GM18858 (cell line): ENCODE measurements around the gene POLR2E.
"Not testable (repeated sequence)": the region's sequence is repeated elsewhere in the genome, so short reads cannot be mapped to it uniquely, and the experiment has no call there.

Experiments
- ATAC-seq: cut with Tn5 transposase; IDR thresholded peaks from one replicate; pipeline ENCODE4 v1.9.1; 2021; ENCODE audit not compliant: unreplicated experiment

Gene POLR2E

DNA sequence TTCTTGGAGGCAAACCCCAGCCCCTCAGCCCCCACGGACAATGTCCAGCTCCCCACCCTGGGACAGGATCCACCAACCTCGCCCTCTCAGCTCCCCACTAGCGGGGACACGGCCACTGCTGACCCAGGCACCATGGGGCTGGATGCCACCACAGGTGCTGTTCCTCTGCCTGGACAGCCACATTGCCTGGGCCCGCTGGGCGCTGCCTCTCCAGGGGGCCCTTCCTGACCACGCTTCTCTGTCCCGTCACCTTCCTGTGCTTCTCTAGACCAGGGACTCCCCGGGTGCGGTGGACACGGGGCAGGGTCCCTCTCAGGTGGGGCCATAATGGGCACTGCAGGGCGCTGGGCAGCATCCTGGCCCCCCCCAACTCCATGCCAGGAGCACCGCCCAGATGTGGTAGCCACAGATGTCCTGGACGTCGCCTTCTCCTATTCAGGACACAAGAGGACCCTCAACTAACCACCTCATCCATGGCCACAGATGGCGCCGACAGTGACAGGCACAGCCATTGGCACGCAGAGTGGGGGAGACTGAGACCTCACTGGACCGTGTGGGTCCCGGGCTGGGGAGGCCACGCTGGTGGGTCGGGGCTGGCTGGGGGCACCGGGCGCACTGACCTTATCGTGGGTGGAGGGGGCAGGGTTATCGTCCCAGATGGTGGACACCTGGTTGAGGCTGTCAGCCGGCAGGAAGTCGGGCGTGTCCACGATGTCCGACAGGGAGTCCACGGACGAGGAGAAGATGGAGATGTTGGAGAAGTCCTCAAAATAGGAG lies 32.0 kb upstream of the POLR2E start:
- ATAC-seq, result no peak

GRCh38 chr19:1125601-1126467 lies 30.7 kb upstream of the POLR2E start:
- no peak for ATAC-seq

DNA sequence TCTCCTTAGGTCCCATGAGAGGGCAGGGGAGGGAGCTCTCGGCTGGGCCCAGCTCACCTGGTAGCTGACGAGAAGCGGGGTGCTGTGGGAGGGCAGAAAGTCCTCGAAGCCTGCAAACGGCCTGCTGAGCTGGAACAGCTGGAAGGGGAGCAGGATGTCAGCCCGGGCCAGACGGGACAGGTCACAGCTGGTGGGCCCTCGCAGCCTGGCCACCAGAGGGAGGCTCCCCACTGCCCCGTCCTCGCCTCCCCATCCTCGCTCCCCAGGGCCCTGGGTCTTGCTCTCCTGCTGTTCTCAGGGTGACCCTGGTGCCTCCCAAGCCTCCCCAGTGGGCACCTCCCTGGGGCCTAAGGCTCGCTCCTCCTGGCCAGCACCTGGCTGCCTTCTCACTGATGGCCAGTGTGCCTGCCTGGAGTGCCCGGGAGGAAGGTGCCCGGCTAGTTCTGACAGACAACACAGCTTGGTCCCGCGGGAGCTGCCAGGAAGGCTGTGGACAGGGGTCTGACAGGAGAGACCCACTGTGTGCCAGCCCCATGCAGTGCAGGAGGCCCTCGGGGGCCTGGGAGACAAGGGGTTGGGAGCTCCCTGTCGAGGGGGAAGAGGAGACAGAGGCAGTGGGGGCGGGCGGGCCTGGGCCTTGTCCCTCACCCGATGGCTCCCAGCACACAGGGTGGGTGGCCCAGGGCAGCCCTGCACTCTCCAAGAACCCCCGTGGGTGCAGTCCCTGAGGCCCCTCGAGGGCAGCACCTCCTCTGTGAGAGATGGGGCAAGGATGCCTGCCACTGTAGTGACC lies 28.9 kb upstream of the POLR2E start:
- ATAC-seq, result no peak

DNA sequence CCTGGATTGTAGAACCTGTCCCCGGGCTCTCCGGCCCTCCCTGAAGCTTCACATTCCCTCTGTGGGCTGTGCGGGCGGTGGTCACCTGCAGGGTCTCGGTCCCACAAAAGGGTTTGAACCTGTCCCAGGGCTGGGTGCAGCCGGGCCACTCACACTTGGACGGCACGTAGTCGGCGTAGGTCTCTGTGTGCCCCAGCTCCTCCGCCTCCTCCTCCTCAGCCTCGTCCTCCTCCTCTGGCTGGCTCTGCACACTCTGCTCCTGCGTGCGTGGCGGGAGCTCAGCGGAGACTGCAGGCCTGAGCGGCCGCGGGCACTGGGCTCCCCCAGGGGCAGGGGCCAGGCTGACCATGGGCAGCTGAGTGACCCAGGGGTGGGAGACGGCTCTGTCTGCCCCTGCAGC lies 28.2 kb upstream of the POLR2E start:
- ATAC-seq, result no peak

GRCh38 chr19:1122972-1123363 lies 27.8 kb upstream of the POLR2E start:
- ATAC-seq, result no peak

DNA sequence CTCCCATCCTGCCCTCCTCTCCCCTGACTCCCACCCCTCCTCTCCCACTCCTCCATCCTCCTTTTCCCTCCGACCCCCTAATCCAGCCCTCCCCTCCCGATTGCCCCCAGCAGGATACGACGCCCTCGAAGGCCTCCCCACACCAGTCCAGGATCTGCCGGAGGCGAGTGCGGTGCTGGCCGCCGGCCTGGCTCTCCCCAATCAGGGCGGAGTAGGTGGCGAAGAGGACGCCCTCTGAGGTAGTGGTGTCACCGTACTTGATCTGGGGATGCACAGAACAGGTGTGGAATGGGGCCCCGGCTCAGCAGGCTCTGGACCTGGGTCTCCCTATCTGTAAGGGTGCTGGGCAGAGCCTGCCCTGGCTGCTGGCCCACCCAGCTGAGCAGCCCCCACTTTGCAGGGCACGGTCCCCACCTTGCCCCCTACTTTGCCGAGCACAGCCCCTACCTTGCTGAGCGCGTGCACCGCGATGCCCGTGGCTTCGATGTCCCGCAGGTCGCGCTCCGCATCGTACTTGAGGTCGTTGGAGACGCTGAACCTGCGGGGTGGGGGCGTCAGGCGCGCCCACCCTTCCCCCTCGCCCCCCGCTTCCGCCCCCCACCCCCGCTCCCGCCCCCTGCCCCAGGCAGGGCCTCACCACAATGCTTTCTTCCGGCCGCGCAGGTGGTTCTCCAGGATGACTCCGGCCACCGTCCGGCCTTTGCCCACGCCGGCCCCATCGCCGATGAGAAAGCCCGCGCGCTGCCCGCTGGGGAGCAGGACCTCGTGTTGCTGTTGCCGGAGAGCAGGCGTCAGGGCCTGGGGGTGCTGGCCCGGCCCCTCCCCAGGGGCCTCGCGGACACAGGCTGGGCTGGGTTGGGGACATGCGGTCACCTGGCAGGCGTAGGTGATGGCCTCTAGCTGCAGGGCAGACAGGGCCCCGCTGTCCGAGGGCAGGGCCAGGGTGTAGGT lies 27.1 kb upstream of the POLR2E start:
- no peak for ATAC-seq

DNA sequence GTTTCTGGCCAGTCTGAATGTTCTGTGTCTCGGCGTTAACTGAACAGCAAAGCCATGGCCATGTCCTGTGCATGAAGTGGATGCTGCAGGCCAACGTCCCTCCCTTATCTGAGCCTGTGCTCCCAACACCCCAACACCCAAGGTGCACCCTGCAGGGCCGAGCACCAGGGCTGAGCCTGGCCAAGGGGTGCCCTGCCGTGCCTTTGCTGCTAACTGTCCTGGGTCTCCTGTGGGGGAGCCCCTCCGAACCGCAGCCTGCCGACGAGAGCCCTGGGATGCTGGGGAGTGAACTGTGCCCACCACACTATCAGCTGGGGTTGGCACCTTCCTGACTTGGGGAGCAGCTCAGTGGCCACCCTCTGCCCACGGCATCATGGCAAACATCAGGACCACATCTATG lies 26.2 kb upstream of the POLR2E start:
- no peak for ATAC-seq

DNA sequence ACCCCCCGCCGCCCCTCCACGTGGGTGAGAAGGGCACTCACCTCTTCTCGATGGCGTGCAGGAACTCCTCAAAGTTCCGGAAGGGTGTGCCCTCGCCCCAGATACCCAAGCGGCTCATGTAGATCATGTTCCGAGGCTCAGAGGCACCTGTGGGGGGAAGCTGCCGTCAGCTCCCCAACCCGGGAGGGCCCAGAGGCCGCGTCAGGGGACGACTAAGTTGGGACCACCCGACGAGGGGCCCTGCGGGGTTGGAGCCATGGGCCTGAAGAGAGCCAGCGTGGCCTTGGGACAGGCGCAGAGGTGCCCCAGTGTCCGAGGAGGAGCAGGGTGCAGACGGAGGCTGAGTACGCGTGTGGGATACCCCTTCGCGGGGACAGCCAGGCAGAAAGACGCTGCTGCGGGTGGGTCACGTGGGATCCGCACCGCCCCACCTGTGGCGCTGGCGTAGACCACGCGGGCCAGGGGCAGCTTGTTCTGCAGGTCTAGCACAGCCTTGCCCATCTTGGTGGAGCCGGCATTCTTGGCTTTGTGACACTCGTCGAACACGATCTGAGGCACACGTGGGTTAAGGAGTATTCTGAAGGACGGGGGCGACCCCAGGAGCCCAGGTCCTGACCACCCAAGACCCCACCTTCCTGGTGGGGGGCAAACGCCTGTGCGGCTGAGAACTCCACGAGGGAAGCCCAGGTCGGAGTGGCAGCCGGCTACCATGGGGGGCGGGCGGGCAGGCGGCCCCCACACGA lies 24.5 kb upstream of the POLR2E start:
- ATAC-seq, result no peak

DNA sequence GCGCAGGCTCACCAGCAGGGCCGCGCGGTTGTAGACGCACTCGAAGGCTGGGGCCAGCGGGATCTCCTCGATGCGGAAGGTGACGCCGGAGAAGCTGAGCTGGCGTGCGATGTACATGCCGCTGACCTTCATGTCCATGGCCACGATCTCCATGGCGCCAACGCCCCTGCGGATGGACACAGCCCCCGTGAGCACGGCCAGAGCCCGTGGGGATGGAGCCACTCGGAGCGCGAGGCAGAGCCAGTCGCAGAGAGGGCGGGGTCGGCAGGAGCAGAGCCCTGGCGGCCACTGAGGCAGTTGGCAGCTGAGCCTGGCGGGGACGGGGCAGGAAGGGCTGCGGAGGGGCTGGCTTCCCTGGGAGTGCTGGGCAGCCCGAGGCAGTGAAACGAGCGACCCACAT lies 23.8 kb upstream of the POLR2E start:
- no peak for ATAC-seq

GRCh38 chr19:1117654-1118053 lies 22.5 kb upstream of the POLR2E start:
- no peak for ATAC-seq

GRCh38 chr19:1116726-1117581 lies 21.8 kb upstream of the POLR2E start:
- ATAC-seq, result no peak

DNA sequence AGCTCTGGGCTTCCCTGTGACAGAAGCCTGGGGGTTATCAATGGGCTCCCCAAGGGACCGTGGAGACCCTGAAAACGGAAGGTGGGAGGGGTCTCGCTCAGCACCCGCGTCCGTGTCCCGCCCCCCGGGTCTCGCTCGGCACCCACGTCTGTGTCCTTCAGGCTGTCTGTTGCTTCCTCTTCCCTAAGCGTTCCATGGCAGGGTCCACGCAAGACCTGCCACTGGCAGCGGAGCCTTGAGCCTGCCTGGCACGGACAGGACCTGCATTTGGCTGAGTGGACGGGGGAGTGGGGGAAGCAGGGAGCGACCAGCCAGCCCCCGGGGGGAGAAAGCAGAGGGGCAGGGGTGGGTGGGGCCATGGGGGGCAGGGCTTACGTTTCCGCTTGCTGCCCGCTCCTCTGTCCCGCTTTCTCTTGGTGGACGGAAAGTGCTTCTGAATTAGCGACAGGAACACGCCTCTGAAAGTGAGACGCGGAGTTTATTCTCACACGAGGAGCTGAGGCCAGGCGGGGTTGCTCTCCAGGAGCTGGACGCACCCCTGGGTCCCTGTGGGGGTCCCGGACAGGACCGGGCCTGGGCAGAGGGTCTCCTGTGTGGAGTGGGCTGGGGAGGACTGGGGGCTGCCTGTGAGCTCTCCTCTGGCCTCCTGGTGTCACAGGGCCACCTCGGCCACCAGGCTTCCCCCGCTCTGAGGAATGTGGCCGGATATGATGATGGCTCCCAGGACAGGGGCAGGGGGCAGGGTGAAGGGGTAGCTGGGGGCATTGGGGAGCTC lies 20.7 kb upstream of the POLR2E start:
- ATAC-seq, result no peak

DNA sequence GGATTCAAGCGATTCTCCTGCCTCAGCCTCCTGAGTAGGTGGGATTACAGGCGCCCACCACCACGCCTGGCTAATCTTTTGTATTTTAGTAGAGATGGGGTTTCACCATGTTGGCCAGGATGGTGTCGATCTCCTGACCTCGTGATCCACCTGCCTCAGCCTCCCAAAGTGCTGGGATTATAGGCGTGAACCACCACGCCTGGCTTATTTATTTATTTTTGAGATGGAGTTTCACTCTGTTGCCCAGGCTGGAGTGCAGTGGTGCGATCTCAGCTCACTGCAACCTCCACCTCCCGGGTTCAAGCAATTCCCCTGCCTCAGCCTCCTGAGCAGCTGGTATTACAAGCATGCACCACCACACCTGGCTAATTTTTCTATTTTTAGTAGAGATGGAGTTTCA lies 19.6 kb upstream of the POLR2E start:
- not testable (repeated sequence) for ATAC-seq

DNA sequence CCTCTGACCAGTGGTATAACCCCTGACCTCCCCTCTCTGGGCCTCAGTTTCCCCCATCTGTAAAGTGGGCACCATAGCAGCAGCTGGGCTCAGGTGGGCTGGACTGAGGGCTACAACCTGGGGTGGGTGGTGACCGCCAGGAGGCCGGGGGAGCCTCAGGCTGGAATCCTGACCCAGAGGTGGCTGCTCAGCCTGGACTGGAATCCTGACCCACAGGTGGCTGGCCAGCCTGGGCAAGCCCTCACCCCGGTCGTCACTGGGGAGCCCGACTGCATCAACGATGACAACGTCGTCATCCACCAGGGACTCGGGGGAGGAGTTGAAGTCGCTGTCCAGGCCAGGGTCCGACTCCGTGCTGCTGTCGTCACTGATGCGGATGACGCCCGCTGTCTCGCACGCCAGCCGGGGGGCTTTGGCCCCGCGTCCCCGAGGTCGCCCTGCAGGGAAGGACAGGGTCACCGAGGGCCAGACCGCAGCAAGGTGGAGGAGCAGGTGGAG lies 18.9 kb upstream of the POLR2E start:
- no peak for ATAC-seq

- ATAC-seq, result no peak
Observed at GRCh38 chr19:1113030-1113985, 18.1 kb upstream of the POLR2E start.

- ATAC-seq, result no peak
Observed at GRCh38 chr19:1112268-1113029, 17.3 kb upstream of the POLR2E start.
